ENCODE measurements around the gene LPXN. TPM values are rescaled to one million over a fixed set of nuclear protein-coding genes. Genes with fewer than 3 reads are reported as not detected.

Gene LPXN
- total and polyA plus RNA-seq, 12 donors: 1.8 to 13.9 (median 4.7) TPM

DNA sequence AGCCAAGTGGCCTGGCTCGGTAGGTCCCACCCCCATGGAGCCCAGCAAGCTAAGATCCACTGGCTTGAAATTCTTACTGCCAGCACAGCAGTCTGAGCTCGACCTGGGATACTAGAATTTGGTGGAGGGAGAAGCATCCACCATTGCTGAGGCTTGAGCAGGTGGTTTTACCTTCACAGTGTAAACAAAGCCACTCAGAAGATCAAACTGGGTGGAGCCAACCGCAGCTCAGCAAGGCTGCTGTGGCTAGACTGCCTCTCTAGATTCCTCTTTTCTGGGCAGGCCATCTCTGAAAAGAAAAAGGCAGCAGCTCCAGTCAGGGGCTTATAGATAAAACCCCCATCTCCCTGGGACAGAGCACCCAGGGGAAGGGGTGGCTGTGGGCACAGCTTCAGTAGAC lies 45.4 kb downstream of the LPXN start:
- Histone ChIP-seq H3K9me3 (no peaks in the 10 kb centered on the region), H3K27me3 (no peaks in the 10 kb centered on the region), H3K27ac (no peak overlapping the region), H3K36me3 (peaks cover 0 to 77% (median 36%) of the 10 kb centered on the region in 9 donors), H3K4me3 (no peak overlapping the region), H3K4me1 (peaks cover 0 to 20% (median 0%) of the 10 kb centered on the region in 9 donors)
- no peak for DNase-seq
- TF ChIP-seq, protein P1, sequence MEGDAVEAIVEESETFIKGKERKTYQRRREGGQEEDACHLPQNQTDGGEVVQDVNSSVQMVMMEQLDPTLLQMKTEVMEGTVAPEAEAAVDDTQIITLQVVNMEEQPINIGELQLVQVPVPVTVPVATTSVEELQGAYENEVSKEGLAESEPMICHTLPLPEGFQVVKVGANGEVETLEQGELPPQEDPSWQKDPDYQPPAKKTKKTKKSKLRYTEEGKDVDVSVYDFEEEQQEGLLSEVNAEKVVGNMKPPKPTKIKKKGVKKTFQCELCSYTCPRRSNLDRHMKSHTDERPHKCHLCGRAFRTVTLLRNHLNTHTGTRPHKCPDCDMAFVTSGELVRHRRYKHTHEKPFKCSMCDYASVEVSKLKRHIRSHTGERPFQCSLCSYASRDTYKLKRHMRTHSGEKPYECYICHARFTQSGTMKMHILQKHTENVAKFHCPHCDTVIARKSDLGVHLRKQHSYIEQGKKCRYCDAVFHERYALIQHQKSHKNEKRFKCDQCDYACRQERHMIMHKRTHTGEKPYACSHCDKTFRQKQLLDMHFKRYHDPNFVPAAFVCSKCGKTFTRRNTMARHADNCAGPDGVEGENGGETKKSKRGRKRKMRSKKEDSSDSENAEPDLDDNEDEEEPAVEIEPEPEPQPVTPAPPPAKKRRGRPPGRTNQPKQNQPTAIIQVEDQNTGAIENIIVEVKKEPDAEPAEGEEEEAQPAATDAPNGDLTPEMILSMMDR (IDR thresholded peaks at IDR 0.05): no peak
- ATAC-seq: no peak
- 87% methylated on average over 3 of the region's 3 CpGs for WGBS, 2 donors
- intact Hi-C loops (cut with DNase I): no loop called here

DNA sequence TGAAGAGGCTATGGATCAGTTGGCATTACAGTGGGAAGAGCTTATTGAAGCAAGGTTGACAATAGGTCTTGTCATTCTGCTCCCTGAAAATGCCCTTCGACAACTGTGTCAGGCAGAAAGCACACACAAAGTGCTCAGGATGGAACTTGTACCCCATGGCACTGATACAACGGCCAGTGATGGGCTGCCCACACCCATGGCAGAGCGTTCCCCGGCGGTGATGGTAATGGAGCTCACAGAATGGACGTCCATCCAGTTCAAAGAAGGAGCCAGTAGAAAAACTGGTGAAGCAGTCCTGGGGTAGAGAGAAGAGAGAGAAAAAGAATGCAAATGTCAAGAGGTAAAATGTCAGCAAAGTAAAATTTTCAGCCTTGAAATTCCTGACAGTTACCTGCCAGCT lies 48.2 kb downstream of the LPXN start:
- H3K9me3 ChIP-seq: no peaks in the 10 kb centered on the region
- DNase-seq: no peak
- ATAC-seq: no peak
- WGBS, 2 donors: 95 to 96% methylated on average over 6 of the region's 6 CpGs
- H3K27me3 ChIP-seq: no peaks in the 10 kb centered on the region
- TF ChIP-seq, protein P1 (IDR thresholded peaks at IDR 0.05): no peak
- H3K36me3 ChIP-seq: peaks cover 0 to 62% (median 28%) of the 10 kb centered on the region in 9 donors
- H3K27ac ChIP-seq: no peak overlapping the region
- H3K4me1 ChIP-seq: peaks cover 0 to 37% (median 7%) of the 10 kb centered on the region in 9 donors
- intact Hi-C loops (cut with DNase I): loop anchor here in 2 of 10 donors (10.0 kb wide), 2 partner anchors 703 to 1183 kb away; no protein-coding TSS in a partner anchor
- H3K4me3 ChIP-seq: no peak overlapping the region

DNA sequence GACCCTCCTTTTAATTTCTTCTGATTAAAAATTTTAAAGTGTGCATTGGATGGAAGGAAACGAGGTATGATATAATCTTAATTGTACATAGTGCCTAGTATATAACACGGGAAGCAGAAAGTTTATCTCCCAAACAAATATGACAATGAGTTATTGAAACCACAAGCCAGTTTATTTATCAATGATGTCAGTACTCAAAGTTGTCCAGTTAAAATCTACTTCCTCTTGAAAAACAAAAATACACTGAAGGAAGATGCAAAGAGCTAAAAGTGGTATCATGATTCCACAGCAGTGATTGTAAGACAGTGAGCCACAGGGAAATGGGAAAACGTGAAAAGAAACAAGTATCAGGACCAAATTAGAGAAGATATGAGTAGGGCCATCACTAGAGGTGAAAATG lies 48.9 kb downstream of the LPXN start:
- 59 to 61% methylated on average over 3 of the region's 3 CpGs for WGBS, 2 donors
- TF ChIP-seq, protein P1 (IDR thresholded peaks at IDR 0.05): no peak
- Histone ChIP-seq H3K36me3 (peaks cover 0 to 56% (median 28%) of the 10 kb centered on the region in 9 donors), H3K9me3 (no peaks in the 10 kb centered on the region), H3K27ac (no peak overlapping the region), H3K4me3 (no peak overlapping the region), H3K27me3 (no peaks in the 10 kb centered on the region), H3K4me1 (peaks cover 0 to 37% (median 7%) of the 10 kb centered on the region in 9 donors)
- intact Hi-C loops (cut with DNase I): loop anchor here in 2 of 10 donors (10.0 kb wide), 2 partner anchors 702 to 1182 kb away; no protein-coding TSS in a partner anchor
- ATAC-seq (no peak), DNase-seq (no peak)

DNA sequence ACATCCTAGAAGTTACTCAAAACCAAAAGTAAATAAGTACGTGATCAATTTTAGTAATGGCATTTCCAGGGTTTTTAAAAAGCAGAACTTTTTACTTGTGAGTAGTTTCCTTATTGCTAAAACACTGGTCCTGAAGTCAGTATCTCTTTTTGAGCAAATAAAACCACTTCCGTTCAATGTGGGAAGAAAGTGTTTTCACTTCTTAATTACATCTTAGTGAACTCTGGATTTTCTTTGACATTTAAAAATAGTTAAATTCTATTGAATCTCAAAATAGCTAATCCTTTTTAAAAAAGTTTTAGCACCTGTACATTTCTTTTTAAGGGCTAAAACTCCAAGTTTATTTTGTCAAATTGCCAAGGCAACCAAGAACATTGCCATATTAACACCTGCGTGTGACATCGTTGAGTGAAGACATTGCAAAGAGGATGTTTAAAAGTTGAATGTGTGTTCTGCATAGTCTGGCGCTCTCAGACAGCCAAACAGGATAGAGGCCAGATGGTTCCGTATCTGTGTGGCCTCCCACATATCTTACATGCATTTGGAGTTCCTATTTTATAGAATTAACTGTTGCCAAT lies 50.5 kb downstream of the LPXN start:
- DNase-seq (no peak), ATAC-seq (peak in 3 of 8 donors; percentile 24 to 58 (median 57))
- no peaks in the 10 kb centered on the region for H3K9me3 ChIP-seq
- peaks cover 0 to 40% (median 23%) of the 10 kb centered on the region in 9 donors for H3K36me3 ChIP-seq
- peak overlapping the region in 2 of 10 donors; percentile 23 to 74 for H3K27ac ChIP-seq
- intact Hi-C loops (cut with DNase I): loop anchor here in 2 of 10 donors (10.0 kb wide), 2 partner anchors 700 to 1180 kb away; no protein-coding TSS in a partner anchor
- TF ChIP-seq, protein P1 (IDR thresholded peaks at IDR 0.05): no peak
- WGBS, 2 donors: 31 to 44% methylated on average over 6 of the region's 6 CpGs
- H3K4me3 ChIP-seq: peak overlapping the region in 1 of 10 donors; percentile 30
- H3K27me3 ChIP-seq: no peaks in the 10 kb centered on the region
- H3K4me1 ChIP-seq: peaks cover 0 to 37% (median 7%) of the 10 kb centered on the region in 9 donors

Measured in heart right ventricle (tissue), 16 donors.